OCI-LY3 (cell line): ENCODE results near the gene E2F1.

Experiments
- CTCF ChIP-seq: fragments of 200-600, 300-600 bp; sonication (generic); IDR thresholded peaks from 2 replicates; pipeline ENCODE4 v1.5.1; 2014; ENCODE audit warnings: antibody characterized with exemption, low read length, low read depth
- EZH2phosphoT487 ChIP-seq: fragments of 200-600 bp; shearing (Covaris generic); IDR thresholded peaks from 2 replicates; pipeline ENCODE4 v1.6.1; 2018; ENCODE audit warnings: antibody characterized with exemption, mixed run types, low read depth

GRCh38 chr20:33694639-33695012 lies 8.4 kb upstream of the E2F1 start:
- TF ChIP-seq CTCF (no peak), EZH2phosphoT487 (no peak)
